ENCODE results near the gene ARHGAP9. TPM values are rescaled to one million over a fixed set of nuclear protein-coding genes. Genes with fewer than 3 reads are reported as not detected.
A peak's percentile ranks its signal among the peaks of the same experiment; 100 is the strongest.

Gene ARHGAP9
- total RNA-seq, 1 donor from 2014 or later = 1.1 TPM

DNA sequence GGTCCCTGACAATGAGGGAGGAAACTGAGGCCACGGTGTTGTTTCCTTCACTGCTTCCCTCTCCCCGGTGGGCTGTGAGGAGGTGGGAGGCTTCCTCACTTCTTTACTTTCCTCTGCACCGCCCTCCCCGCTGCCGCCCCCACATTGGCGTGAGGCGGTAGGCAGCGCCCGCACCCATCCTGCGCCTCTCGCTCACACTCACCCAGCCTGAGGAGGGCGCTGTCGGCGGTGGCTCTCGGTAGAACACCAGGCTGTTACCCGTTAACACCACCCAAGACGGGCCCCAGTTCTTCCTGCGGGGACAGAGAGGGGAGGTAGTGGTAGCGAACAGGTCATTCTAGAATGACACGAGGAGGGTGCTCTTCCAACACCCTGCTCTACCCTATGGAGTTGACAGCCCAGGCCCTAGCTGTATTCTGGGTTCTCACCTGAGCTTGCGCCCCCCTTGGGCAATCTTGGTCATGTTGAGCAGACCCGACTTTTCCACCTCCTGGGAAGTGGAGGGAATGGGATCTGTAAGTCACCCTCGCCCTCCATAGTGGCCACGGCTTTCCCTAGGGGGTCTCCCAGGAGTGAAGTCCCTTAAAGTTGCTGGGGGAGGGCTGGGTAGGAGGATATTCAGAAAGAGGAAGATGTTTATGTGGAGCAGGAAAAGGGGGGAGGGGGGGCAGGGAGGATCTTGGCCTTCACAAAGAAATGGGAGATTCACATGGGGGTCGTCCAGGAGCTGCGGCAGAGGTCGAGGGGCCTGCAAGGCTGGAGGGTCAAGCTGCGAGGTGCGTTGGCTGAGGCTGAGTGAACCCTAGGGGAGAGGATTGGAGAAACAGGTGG, 3.3 kb downstream of the ARHGAP9 start:
- no peak overlapping the region for H3K4me3 ChIP-seq (ENCODE audit: low read depth, low read length)
- no peak for DNase-seq (ENCODE audit: low read depth)
- H3K27me3 ChIP-seq (ENCODE audit: control insufficient read depth, insufficient read depth, low read length) = peaks cover 56% of the 10 kb centered on the region
- TF ChIP-seq, protein P1, sequence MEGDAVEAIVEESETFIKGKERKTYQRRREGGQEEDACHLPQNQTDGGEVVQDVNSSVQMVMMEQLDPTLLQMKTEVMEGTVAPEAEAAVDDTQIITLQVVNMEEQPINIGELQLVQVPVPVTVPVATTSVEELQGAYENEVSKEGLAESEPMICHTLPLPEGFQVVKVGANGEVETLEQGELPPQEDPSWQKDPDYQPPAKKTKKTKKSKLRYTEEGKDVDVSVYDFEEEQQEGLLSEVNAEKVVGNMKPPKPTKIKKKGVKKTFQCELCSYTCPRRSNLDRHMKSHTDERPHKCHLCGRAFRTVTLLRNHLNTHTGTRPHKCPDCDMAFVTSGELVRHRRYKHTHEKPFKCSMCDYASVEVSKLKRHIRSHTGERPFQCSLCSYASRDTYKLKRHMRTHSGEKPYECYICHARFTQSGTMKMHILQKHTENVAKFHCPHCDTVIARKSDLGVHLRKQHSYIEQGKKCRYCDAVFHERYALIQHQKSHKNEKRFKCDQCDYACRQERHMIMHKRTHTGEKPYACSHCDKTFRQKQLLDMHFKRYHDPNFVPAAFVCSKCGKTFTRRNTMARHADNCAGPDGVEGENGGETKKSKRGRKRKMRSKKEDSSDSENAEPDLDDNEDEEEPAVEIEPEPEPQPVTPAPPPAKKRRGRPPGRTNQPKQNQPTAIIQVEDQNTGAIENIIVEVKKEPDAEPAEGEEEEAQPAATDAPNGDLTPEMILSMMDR (IDR thresholded peaks at IDR 0.05; ENCODE audit: insufficient read depth, low read length, poor library complexity, severe bottlenecking) = peak; percentile 39
- no peaks in the 10 kb centered on the region for H3K36me3 ChIP-seq (ENCODE audit: control insufficient read depth, insufficient read depth, low read length)

DNA sequence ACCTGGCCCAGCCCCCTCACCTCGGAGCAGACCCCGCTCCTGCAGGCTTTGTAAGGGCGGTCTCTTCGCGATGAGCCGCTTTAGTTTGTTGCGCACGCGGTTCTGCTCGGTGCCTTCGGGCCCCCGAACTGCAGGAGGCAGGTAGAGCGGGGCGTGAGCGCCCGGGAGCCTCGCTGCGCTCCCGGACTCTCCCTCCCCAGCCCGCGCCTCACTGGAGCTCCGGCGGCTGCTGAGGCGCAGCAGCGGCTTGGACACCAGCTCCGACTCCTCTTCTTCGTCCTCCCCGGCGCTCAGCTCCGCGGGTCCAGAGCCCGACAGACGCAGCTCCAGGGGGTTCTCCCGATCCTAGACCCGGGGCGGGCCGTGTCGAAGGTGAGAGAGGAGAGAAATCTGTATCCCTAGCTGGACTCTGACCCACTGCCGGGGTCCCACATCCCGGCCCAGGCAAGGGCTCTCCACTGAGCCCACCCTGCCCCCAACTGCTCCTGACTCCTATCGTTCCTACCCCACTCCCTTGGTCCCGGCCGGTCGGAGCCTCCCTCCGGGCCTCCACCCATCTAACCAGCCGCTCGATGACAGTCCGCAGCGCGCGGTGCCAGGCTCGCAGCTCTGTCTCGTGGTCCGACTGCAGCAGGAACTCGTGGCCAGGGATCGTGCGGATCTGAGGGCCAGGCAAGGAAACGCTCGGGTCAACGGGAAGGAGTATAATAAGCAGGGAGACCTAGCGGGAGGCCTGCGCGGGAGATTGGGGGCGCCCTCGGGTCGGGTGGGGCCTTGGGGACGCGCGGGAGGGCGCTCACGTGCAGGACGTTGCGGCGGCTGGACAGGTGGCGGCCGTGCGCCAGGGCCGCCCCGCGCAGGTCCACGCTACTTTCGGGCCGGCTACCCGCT, 4.2 kb downstream of the ARHGAP9 start:
- Histone ChIP-seq H3K36me3 (ENCODE audit: control insufficient read depth, insufficient read depth, low read length) (no peaks in the 10 kb centered on the region), H3K4me3 (ENCODE audit: low read depth, low read length) (peak overlapping the region; percentile 17), H3K27me3 (ENCODE audit: control insufficient read depth, insufficient read depth, low read length) (peaks cover 60% of the 10 kb centered on the region)
- TF ChIP-seq, protein P1 (IDR thresholded peaks at IDR 0.05; ENCODE audit: insufficient read depth, low read length, poor library complexity, severe bottlenecking) = no peak
- DNase-seq (ENCODE audit: low read depth) = no peak

- TF ChIP-seq, protein P1 (IDR thresholded peaks at IDR 0.05; ENCODE audit: insufficient read depth, low read length, poor library complexity, severe bottlenecking) = no peak
- H3K4me3 ChIP-seq (ENCODE audit: low read depth, low read length) = no peak overlapping the region
- H3K36me3 ChIP-seq (ENCODE audit: control insufficient read depth, insufficient read depth, low read length) = no peaks in the 10 kb centered on the region
- H3K27me3 ChIP-seq (ENCODE audit: control insufficient read depth, insufficient read depth, low read length) = peaks cover 63% of the 10 kb centered on the region
- DNase-seq (ENCODE audit: low read depth) = no peak
These were observed 4.8 kb downstream of the ARHGAP9 start for GRCh38 chr12:57474862-57475261.

DNA sequence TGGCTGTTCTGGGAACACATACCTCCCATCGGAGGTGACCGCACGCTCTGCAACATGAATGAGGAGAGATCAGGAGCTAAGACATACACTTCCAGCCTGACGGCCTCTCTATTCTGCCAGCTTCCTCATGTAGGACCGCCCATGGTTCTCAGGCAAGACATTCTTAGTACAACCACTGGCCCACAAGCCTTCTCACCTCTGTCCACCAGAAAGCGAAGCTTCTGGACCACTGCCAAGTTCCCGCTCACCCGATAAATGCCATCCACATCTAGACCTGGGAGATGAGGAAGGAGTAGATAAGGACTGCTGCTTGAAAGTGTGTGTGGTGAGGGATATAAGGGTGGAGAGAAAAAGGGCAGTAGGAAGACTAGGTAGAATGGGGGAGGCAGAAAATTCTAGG, 5.2 kb downstream of the ARHGAP9 start:
- TF ChIP-seq, protein P1 (IDR thresholded peaks at IDR 0.05; ENCODE audit: insufficient read depth, low read length, poor library complexity, severe bottlenecking) = no peak
- Histone ChIP-seq H3K36me3 (ENCODE audit: control insufficient read depth, insufficient read depth, low read length) (no peaks in the 10 kb centered on the region), H3K4me3 (ENCODE audit: low read depth, low read length) (no peak overlapping the region), H3K27me3 (ENCODE audit: control insufficient read depth, insufficient read depth, low read length) (peaks cover 63% of the 10 kb centered on the region)
- no peak for DNase-seq (ENCODE audit: low read depth)

GRCh38 chr12:57473886-57474285, 5.8 kb downstream of the ARHGAP9 start:
- TF ChIP-seq, protein P1 (IDR thresholded peaks at IDR 0.05; ENCODE audit: insufficient read depth, low read length, poor library complexity, severe bottlenecking) = no peak
- no peak overlapping the region for H3K4me3 ChIP-seq (ENCODE audit: low read depth, low read length)
- no peaks in the 10 kb centered on the region for H3K36me3 ChIP-seq (ENCODE audit: control insufficient read depth, insufficient read depth, low read length)
- peaks cover 68% of the 10 kb centered on the region for H3K27me3 ChIP-seq (ENCODE audit: control insufficient read depth, insufficient read depth, low read length)
- DNase-seq (ENCODE audit: low read depth) = no peak

All from kidney epithelial cell (primary cell).